Cardiac muscle cell (in vitro differentiated cells and primary cell): Measurements from ENCODE around the gene AHCYL2. TPM values are rescaled to one million over a fixed set of nuclear protein-coding genes. Genes with fewer than 3 reads are reported as not detected.
"Not testable (repeated sequence)": the region's sequence is repeated elsewhere in the genome, so short reads cannot be mapped to it uniquely, and the experiment has no call there.

Source experiments
- DNase-seq, 2 donors: peaks; one replicate each; pipeline versions ENCODE4 v3.0.0 to v3.0.0-alpha.2; 2010 to 2017; ENCODE audit warnings: low read depth in 1 of 2, low spot score in 1 of 2
- H3K27ac ChIP-seq: fragments of 200-600 bp; sonication (generic); 2 replicates; pipeline ENCODE4 v1.5.1; 2016
- H3K27me3 ChIP-seq: fragments of 200-600 bp; sonication (generic); 2 replicates; pipeline ENCODE4 v1.6.0; 2016; ENCODE audit warnings: control low read depth
- H3K36me3 ChIP-seq: fragments of 200-600 bp; sonication (generic); 2 replicates; pipeline ENCODE4 v1.5.1; 2016; ENCODE audit warnings: control low read depth
- H3K4me1 ChIP-seq: fragments of 200-600 bp; sonication (generic); 2 replicates; pipeline ENCODE4 v1.8.1; 2017; ENCODE audit warnings: low read depth, mild to moderate bottlenecking, mixed run types
- H3K4me3 ChIP-seq: fragments of 200-600 bp; sonication (generic); 2 replicates; pipeline ENCODE4 v1.5.1; 2016; ENCODE audit warnings: mild to moderate bottlenecking
- H3K9me3 ChIP-seq: fragments of 200-600 bp; sonication (generic); 2 replicates; pipeline ENCODE4 v1.5.1; 2017; ENCODE audit warnings: low read depth, mild to moderate bottlenecking, control low read depth
- polyA plus RNA-seq: library from polyadenylated mRNA; unstranded; fragments of >200 nt; fragmentation: Nextera tagmentation; extraction: Ambion mirVana; gene quantifications from 2 replicates; pipeline ENCODE4 v1.2.1, GENCODE V29; 2016
- total RNA-seq: library from RNA; depleted of rRNA; stranded (reverse); fragments of >200 nt; gene quantifications from 2 replicates; pipeline ENCODE4 v1.2.3, GENCODE V29; 2016
- TF ChIP-seq, protein P1 (sequence below): IDR thresholded peaks from 2 replicates; pipeline ENCODE4 v1.5.1; 2012; ENCODE audit warnings: low read depth, mild to moderate bottlenecking, low read length

The AHCYL2 gene
- total and polyA plus RNA-seq, 2 experiments from 2014 or later, result 28.5 to 30.8 TPM

GRCh38 chr7:129466796-129467195 lies 242.0 kb downstream of the AHCYL2 start:
- H3K9me3 ChIP-seq, result no peaks in the 10 kb centered on the region
- H3K4me1 ChIP-seq, result no peaks in the 10 kb centered on the region
- no peak for DNase-seq
- H3K36me3 ChIP-seq, result peaks cover 46% of the 10 kb centered on the region
- TF ChIP-seq, protein P1, sequence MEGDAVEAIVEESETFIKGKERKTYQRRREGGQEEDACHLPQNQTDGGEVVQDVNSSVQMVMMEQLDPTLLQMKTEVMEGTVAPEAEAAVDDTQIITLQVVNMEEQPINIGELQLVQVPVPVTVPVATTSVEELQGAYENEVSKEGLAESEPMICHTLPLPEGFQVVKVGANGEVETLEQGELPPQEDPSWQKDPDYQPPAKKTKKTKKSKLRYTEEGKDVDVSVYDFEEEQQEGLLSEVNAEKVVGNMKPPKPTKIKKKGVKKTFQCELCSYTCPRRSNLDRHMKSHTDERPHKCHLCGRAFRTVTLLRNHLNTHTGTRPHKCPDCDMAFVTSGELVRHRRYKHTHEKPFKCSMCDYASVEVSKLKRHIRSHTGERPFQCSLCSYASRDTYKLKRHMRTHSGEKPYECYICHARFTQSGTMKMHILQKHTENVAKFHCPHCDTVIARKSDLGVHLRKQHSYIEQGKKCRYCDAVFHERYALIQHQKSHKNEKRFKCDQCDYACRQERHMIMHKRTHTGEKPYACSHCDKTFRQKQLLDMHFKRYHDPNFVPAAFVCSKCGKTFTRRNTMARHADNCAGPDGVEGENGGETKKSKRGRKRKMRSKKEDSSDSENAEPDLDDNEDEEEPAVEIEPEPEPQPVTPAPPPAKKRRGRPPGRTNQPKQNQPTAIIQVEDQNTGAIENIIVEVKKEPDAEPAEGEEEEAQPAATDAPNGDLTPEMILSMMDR, result no peak
- H3K4me3 ChIP-seq, result no peak overlapping the region
- H3K27ac ChIP-seq, result no peak overlapping the region
- no peaks in the 10 kb centered on the region for H3K27me3 ChIP-seq

GRCh38 chr7:129468087-129468486 lies 243.3 kb downstream of the AHCYL2 start:
- H3K4me3 ChIP-seq, result no peak overlapping the region
- no peaks in the 10 kb centered on the region for H3K27me3 ChIP-seq
- no peaks in the 10 kb centered on the region for H3K9me3 ChIP-seq
- H3K4me1 ChIP-seq, result no peaks in the 10 kb centered on the region
- peak in 1 of 2 donors; percentile 77 for DNase-seq
- TF ChIP-seq, protein P1, result no peak
- H3K36me3 ChIP-seq, result peaks cover 38% of the 10 kb centered on the region
- H3K27ac ChIP-seq, result no peak overlapping the region

DNA sequence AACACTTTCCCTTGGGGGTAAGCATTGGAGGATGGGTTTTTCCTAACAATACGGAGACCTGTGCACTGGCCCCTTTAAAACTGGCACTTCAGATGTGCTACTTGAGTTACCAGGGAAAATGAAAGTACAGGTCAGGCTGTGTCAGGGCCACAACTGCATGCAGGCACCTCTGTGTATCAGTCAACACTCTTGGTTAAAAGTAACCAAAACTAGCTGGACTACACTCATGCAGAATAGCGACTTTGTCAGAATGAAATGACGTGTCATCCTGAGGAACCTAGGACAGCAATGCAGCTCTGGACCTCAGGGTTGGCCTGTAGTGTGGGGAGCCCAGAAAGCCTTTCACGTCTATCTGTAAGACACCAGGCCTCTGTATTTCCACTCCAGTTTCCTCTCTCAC lies 243.7 kb downstream of the AHCYL2 start:
- Histone ChIP-seq H3K4me1 (no peaks in the 10 kb centered on the region), H3K4me3 (no peak overlapping the region), H3K9me3 (no peaks in the 10 kb centered on the region), H3K36me3 (peaks cover 37% of the 10 kb centered on the region), H3K27me3 (no peaks in the 10 kb centered on the region), H3K27ac (no peak overlapping the region)
- DNase-seq, result no peak
- TF ChIP-seq, protein P1, result no peak

GRCh38 chr7:129469930-129470329 lies 245.1 kb downstream of the AHCYL2 start:
- no peak overlapping the region for H3K27ac ChIP-seq
- no peak for DNase-seq
- TF ChIP-seq, protein P1, result no peak

DNA sequence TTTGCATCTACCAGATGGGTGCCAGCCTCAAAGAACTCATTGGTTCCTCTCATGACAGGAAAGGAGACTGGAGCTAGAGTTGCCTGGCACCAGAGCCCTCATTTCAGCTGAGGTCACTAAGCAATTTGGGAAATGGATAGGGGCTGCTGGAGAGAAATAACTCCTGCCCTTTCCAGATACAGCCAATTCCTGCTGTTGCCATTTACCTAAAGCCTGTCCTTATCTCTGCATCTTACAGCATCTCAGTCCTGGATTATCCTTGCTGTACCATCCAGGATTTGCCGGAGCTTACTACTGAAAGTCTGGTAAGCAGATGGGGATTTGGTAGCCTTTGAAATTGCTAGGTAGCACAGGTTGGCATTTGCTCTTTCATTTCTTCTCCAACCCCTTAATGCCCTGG lies 245.6 kb downstream of the AHCYL2 start:
- Histone ChIP-seq H3K27me3 (no peaks in the 10 kb centered on the region), H3K4me1 (no peaks in the 10 kb centered on the region), H3K4me3 (no peak overlapping the region), H3K9me3 (no peaks in the 10 kb centered on the region), H3K27ac (no peak overlapping the region), H3K36me3 (peaks cover 25% of the 10 kb centered on the region)
- TF ChIP-seq, protein P1, result no peak
- DNase-seq, result no peak

More at GRCh38 chr7:129469930-129470329, 245.1 kb downstream of the AHCYL2 start:
- Histone ChIP-seq H3K4me1 (no peaks in the 10 kb centered on the region), H3K4me3 (no peak overlapping the region), H3K27me3 (no peaks in the 10 kb centered on the region), H3K36me3 (peaks cover 25% of the 10 kb centered on the region), H3K9me3 (no peaks in the 10 kb centered on the region)

DNA sequence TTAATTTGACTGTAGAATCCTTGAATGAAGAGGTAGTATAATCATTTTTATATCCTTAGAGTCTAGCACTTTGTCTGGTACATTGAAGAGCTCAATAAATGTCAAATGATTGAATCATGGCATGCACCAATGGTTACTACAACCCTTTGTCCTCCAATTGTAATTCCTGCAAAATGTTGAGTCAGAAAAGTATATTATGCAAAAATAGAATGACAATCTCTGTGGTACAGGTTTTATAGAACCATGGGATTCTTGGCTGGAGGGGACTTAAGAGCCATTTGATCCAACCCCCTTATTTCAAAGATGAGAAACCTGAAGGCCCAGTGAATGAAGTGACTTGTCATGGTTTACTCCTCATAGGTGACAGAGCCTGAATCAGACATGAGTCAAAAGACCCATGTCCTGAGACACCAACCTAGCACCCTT lies 246.6 kb downstream of the AHCYL2 start:
- DNase-seq, result no peak
- Histone ChIP-seq H3K9me3 (no peaks in the 10 kb centered on the region), H3K36me3 (peaks cover 23% of the 10 kb centered on the region), H3K27ac (peak overlapping the region; percentile 2), H3K4me1 (no peaks in the 10 kb centered on the region), H3K27me3 (no peaks in the 10 kb centered on the region), H3K4me3 (no peak overlapping the region)
- TF ChIP-seq, protein P1, result no peak

- not testable (repeated sequence) for H3K27me3 ChIP-seq, H3K27ac ChIP-seq, H3K4me3 ChIP-seq, H3K4me1 ChIP-seq, DNase-seq, H3K9me3 ChIP-seq
- peaks cover 11% of the 10 kb centered on the region for H3K36me3 ChIP-seq
Observed at GRCh38 chr7:129475931-129476330, 251.1 kb downstream of the AHCYL2 start.

DNA sequence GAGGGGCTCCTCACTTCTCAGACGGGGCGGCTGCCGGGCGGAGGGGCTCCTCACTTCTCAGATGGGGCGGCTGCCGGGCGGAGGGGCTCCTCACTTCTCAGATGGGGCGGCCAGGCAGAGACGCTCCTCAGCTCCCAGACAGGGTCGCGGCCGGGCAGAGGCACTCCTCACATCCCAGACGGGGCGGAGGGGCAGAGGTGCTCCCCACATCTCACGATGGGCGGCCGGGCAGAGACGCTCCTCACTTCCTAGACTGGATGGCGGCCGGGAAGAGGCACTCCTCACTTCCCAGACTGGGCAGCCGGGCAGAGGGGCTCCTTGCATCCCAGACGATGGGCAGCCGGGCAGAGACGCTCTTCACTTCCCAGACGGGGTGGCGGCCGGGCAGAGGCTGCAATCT lies 251.6 kb downstream of the AHCYL2 start:
- H3K36me3 ChIP-seq, result peaks cover 11% of the 10 kb centered on the region
- not testable (repeated sequence) for H3K9me3 ChIP-seq, H3K27me3 ChIP-seq, H3K4me3 ChIP-seq, H3K27ac ChIP-seq, DNase-seq, H3K4me1 ChIP-seq
